Peyer's patch (tissue), 4 donors: ENCODE results near the gene NLGN1. TPM values are rescaled to one million over a fixed set of nuclear protein-coding genes. Genes with fewer than 3 reads are reported as not detected.

ENCODE experiments used
- DNase-seq, 3 donors: peaks; one replicate each; pipeline ENCODE4 v3.0.0-alpha.2; 2017 to 2019
- H3K27ac ChIP-seq, 4 donors: fragments of 200-600 bp; sonication (generic); one replicate each; pipeline ENCODE4 v1.5.1; 2016 to 2019
- H3K27me3 ChIP-seq, 2 donors: fragments of 200-600 bp; sonication (generic); one replicate each; pipeline ENCODE4 v1.5.1; 2019
- H3K36me3 ChIP-seq, 3 donors: fragments of 200-600 bp; sonication (generic); one replicate each; pipeline ENCODE4 v1.5.1; 2016 to 2019
- H3K4me1 ChIP-seq, 4 donors: fragments of 200-600 bp; sonication (generic); one replicate each; pipeline ENCODE4 v1.5.1; 2016 to 2019
- H3K4me3 ChIP-seq, 4 donors: fragments of 200-600 bp; sonication (generic); 1 replicate in 3 of 4; 2 replicates in 1 of 4; pipeline ENCODE4 v1.5.1; 2016 to 2019; ENCODE audit warnings: mild to moderate bottlenecking in 1 of 4
- H3K9me3 ChIP-seq, 4 donors: fragments of 200-600 bp; sonication (generic); one replicate each; pipeline ENCODE4 v1.5.1; 2016 to 2019; ENCODE audit warnings: mild to moderate bottlenecking in 1 of 4
- CTCF ChIP-seq, 6 experiments: fragments of 450-650 bp in 4 of 6; fragments of 200-600 bp in 2 of 6; sonication (generic) in 1 of 6; IDR thresholded peaks; one replicate each; pipeline ENCODE4 v1.5.1; 2017 to 2019; ENCODE audit warnings: antibody characterized with exemption in 6 of 6, mild to moderate bottlenecking in 3 of 6, moderate library complexity in 1 of 6
- POLR2A ChIP-seq, 2 donors: fragments of 450-650 bp; IDR thresholded peaks; one replicate each; pipeline ENCODE4 v1.5.1; 2017; ENCODE audit warnings: antibody characterized with exemption in 2 of 2, mild to moderate bottlenecking in 2 of 2, moderate library complexity in 2 of 2
- total RNA-seq, 4 donors: library from RNA; depleted of rRNA; stranded (reverse); fragments of >200 nt; gene quantifications; one replicate each; pipeline ENCODE4 v1.1.0, GENCODE V29; 2016

NLGN1 gene
- total RNA-seq, 4 donors from 2014 or later, result 0.18 to 3.3 (median 1.3) TPM

- TF ChIP-seq CTCF (IDR thresholded peaks at IDR 0.05), result no peak
- TF ChIP-seq POLR2A (IDR thresholded peaks at IDR 0.05), result no peak
- H3K9me3 ChIP-seq, result no peaks in the 10 kb centered on the region
- no peaks in the 10 kb centered on the region for H3K4me1 ChIP-seq
- H3K4me3 ChIP-seq, result no peak overlapping the region
- no peak for DNase-seq
- no peak overlapping the region for H3K27ac ChIP-seq
- H3K27me3 ChIP-seq, result no peaks in the 10 kb centered on the region
- no peaks in the 10 kb centered on the region for H3K36me3 ChIP-seq
These were observed 714.2 kb downstream of the NLGN1 start for GRCh38 chr3:174111776-174112175.

- H3K4me1 ChIP-seq, result no peaks in the 10 kb centered on the region
- TF ChIP-seq CTCF (IDR thresholded peaks at IDR 0.05) (no peak), POLR2A (IDR thresholded peaks at IDR 0.05) (no peak)
- H3K9me3 ChIP-seq, result no peaks in the 10 kb centered on the region
- H3K27ac ChIP-seq, result no peak overlapping the region
- H3K27me3 ChIP-seq, result no peaks in the 10 kb centered on the region
- no peaks in the 10 kb centered on the region for H3K36me3 ChIP-seq
- no peak for DNase-seq
- no peak overlapping the region for H3K4me3 ChIP-seq
These were observed 718.9 kb downstream of the NLGN1 start for GRCh38 chr3:174116421-174116820.

- Histone ChIP-seq H3K27ac (no peak overlapping the region), H3K27me3 (no peaks in the 10 kb centered on the region), H3K9me3 (no peaks in the 10 kb centered on the region), H3K4me3 (no peak overlapping the region), H3K4me1 (no peaks in the 10 kb centered on the region), H3K36me3 (no peaks in the 10 kb centered on the region)
- TF ChIP-seq CTCF (IDR thresholded peaks at IDR 0.05) (no peak), POLR2A (IDR thresholded peaks at IDR 0.05) (no peak)
- no peak for DNase-seq
These were observed 723.5 kb downstream of the NLGN1 start for GRCh38 chr3:174120997-174121396.

- no peak overlapping the region for H3K4me3 ChIP-seq
- H3K36me3 ChIP-seq, result no peaks in the 10 kb centered on the region
- no peaks in the 10 kb centered on the region for H3K4me1 ChIP-seq
- H3K27ac ChIP-seq, result no peak overlapping the region
- TF ChIP-seq CTCF (IDR thresholded peaks at IDR 0.05) (no peak), POLR2A (IDR thresholded peaks at IDR 0.05) (no peak)
- H3K27me3 ChIP-seq, result no peaks in the 10 kb centered on the region
- no peaks in the 10 kb centered on the region for H3K9me3 ChIP-seq
- DNase-seq, result no peak
These were observed 724.9 kb downstream of the NLGN1 start for GRCh38 chr3:174122411-174122810.

- no peak overlapping the region for H3K27ac ChIP-seq
- no peak overlapping the region for H3K4me3 ChIP-seq
- H3K9me3 ChIP-seq, result no peaks in the 10 kb centered on the region
- no peaks in the 10 kb centered on the region for H3K4me1 ChIP-seq
- DNase-seq, result no peak
- TF ChIP-seq POLR2A (IDR thresholded peaks at IDR 0.05), result no peak
- TF ChIP-seq CTCF (IDR thresholded peaks at IDR 0.05), result peak in 3 of 6 experiments; percentile 35 to 38 (median 35)
- H3K27me3 ChIP-seq, result no peaks in the 10 kb centered on the region
- no peaks in the 10 kb centered on the region for H3K36me3 ChIP-seq
These were observed 727.8 kb downstream of the NLGN1 start for GRCh38 chr3:174125267-174125824.
